Activated T-helper 2 cell treated with anti-CD3 and anti-CD28 coated beads, Interferon-gamma antibody, Interleukin-2, Interleukin-4, amounts not matched to agents 10 μg/mL and 5 μg/mL and 100 μg/mL, durations not matched to agents 14 hours and 24 hours and 36 hours (primary cell): Measurements from ENCODE around the gene ADAM12. TPM values are rescaled to one million over a fixed set of nuclear protein-coding genes. Genes with fewer than 3 reads are reported as not detected.
"Not testable (repeated sequence)": the region's sequence is repeated elsewhere in the genome, so short reads cannot be mapped to it uniquely, and the experiment has no call there.

Experiments used
- DNase-seq: peaks from one replicate; pipeline ENCODE4 v3.0.0; 2021; ENCODE audit warnings: low spot score
- H3K27ac Mint-ChIP-seq: one replicate; pipeline ENCODE4 v1.8.0; 2021; ENCODE audit warnings: mixed read lengths
- H3K27me3 Mint-ChIP-seq: one replicate; pipeline ENCODE4 v1.8.0; 2021; ENCODE audit warnings: low read depth, mixed read lengths
- H3K36me3 Mint-ChIP-seq: one replicate; pipeline ENCODE4 v1.8.0; 2021; ENCODE audit warnings: low read depth, mixed read lengths
- H3K4me1 Mint-ChIP-seq: one replicate; pipeline ENCODE4 v1.8.0; 2021; ENCODE audit warnings: low read depth, mixed read lengths
- H3K4me3 Mint-ChIP-seq: one replicate; pipeline ENCODE4 v1.8.0; 2021; ENCODE audit warnings: low read depth, mild to moderate bottlenecking, moderate library complexity, mixed read lengths
- H3K9me3 Mint-ChIP-seq: one replicate; pipeline ENCODE4 v1.8.0; 2021; ENCODE audit warnings: mixed read lengths
- intact Hi-C: fragments of 100-400 bp; cut with micrococcal nuclease; formaldehyde crosslinking; loops from one replicate; pipeline ENCODE4 v1.15.1; 2023
- total RNA-seq: library from RNA; stranded (reverse); gene quantifications from 2 replicates; pipeline ENCODE4 v1.2.3, GENCODE V29; 2022

Gene ADAM12
- total RNA-seq, 1 donor from 2014 or later: 0.05 TPM

DNA sequence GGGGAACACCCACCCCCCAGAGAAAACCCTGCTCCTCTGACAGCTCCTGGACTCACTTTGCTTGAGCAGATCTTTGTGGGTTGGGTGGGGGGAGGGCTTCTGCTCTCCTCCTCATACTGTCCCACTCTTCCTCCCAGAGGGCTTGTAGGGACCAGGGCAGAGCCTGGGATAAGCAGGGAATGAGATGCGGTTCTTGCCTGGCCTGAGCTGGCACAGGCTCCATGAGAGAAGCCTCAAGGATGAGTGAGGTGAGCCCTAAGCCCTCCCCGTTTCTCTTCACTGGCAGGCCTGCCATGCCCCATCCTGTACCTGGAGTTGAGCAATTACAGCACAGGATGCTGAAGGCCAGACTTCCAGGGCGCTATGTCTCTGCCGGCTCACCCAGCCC is 134.7 kb downstream of the ADAM12 start:
- Mint-ChIP-seq H3K9me3 (peaks cover 30% of the 10 kb centered on the region), H3K4me3 (no peak overlapping the region)

DNA sequence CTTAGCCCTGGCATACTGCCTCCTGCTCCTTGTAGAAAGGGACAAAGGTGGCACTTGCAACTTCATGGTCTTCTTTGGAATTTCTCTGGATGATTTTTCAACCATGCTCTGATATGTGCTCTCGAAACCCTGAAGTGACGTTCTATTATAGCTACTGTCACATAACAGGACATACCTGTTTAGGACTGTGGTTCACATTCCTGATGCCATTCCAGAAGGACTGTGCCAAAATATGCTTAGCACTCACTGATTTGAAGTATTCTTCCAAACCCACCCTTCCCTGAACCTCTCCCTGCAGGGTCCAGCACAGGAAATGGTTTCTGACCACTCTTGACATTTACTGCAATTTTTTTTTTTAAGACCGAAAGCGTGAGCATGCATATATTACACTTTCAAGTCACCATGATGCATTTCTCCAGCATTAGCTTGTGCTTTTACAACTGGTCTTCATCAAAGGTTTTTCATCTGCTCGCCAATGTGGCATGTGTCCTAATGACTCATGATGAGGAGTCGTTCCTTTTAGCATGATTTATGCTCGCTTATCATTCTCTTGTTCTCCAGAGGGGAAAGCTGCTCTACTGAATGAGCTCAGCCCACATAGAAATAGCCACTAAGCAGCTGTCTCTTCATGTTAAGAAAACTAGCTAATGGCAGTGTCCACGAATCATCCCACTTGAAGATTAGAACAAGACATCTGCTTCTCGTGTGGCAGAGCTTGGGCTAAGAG is 135.2 kb downstream of the ADAM12 start:
- Mint-ChIP-seq H3K9me3 (peaks cover 30% of the 10 kb centered on the region), H3K4me1 (no peaks in the 10 kb centered on the region), H3K36me3 (no peaks in the 10 kb centered on the region), H3K27ac (no peak overlapping the region), H3K4me3 (no peak overlapping the region), H3K27me3 (no peaks in the 10 kb centered on the region)
- intact Hi-C loops: no loop called here
- no peak for DNase-seq

More for the DNA sequence above, 134.7 kb downstream of the ADAM12 start:
- Mint-ChIP-seq H3K4me1 (no peaks in the 10 kb centered on the region), H3K27me3 (no peaks in the 10 kb centered on the region), H3K27ac (no peak overlapping the region), H3K36me3 (no peaks in the 10 kb centered on the region)
- no peak for DNase-seq
- intact Hi-C loops: no loop called here

DNA sequence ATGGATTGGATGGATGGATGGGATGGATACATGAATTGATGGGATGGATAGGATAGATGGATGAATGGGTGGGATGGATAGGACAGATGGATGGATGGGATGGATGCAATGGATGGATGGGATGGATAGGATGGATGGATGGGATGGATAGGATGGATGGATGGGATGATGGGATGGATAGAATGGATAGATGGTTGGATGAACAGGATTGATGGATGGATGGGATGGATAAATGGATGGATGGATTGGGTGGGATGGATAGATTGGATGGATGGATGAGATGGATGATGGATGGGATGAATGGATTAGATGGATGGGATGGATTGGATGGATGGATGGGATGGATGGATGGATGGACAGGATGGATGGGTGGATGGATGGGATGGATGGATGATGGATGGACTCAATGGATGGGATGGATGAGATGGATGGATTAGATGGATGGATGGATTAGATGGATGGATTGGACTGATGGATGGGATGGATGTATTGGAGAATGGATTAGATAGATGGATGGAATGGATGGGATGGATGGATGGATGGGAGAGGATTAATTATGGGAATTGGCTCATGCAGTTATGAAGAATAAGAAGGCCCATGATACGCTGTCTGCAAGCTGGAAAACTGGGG is 136.4 kb downstream of the ADAM12 start:
- H3K4me3 Mint-ChIP-seq: no peak overlapping the region
- no peak overlapping the region for H3K27ac Mint-ChIP-seq
- peaks cover 30% of the 10 kb centered on the region for H3K9me3 Mint-ChIP-seq
- H3K4me1 Mint-ChIP-seq: no peaks in the 10 kb centered on the region
- H3K27me3 Mint-ChIP-seq: no peaks in the 10 kb centered on the region
- no peak for DNase-seq
- intact Hi-C loops: no loop called here
- H3K36me3 Mint-ChIP-seq: no peaks in the 10 kb centered on the region

DNA sequence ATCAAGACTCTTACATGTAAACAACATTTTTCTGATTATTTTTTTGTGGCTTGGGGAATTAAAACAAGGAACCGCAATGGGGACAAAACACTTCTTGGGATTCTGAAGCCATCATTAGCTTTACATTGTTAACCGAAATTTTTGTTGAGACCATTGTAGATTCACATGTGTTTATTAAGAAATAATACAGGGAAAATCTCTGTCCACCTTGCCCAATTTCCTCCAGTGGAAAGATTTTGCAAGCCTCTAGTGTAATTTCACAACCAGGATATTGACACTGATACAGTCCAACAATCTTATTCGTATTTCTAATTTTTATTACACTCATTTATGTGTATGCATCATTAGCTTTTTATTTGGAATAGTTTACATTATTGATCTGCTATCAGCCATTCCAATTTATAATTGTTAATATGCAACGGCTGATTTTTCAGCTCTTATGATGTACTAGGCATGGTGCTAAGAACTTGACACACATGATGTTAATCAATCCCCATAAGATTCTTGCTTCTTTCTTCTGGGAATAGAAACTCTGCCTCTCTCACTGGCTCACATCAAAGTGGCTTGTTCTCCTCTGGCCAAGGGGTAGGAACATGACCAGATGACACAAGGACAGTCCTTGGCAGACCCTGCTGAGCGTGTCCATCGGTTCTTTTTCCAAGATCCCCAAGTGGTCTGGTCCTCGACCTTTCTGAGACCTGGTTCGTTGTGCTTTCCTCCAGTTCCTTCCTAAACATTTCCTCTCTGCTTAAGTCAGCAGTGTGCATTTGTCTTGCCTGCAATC is 137.6 kb downstream of the ADAM12 start:
- Mint-ChIP-seq H3K27me3 (no peaks in the 10 kb centered on the region), H3K4me1 (no peaks in the 10 kb centered on the region), H3K36me3 (no peaks in the 10 kb centered on the region), H3K4me3 (no peak overlapping the region), H3K27ac (no peak overlapping the region), H3K9me3 (peaks cover 30% of the 10 kb centered on the region)
- intact Hi-C loops: no loop called here
- DNase-seq: no peak

DNA sequence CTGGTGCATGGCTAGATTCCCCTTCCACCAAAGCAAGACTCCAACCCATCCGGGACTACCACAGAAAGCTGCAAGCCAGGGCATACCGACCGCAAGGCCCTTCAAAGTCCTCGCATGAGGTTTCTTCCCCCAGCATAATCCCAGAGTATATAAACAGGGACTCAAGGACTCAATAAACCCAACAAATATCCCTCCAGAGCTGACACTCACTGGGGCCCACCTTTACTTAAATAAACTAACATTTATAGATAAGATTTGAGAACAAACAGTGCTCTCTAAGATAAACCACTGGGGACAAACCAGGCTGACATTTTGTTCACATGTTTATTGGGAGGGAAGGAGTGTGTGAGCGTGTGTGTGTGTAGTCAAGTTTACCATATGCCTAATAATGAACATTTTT is 138.2 kb downstream of the ADAM12 start:
- H3K27me3 Mint-ChIP-seq: no peaks in the 10 kb centered on the region
- no peak overlapping the region for H3K27ac Mint-ChIP-seq

DNA sequence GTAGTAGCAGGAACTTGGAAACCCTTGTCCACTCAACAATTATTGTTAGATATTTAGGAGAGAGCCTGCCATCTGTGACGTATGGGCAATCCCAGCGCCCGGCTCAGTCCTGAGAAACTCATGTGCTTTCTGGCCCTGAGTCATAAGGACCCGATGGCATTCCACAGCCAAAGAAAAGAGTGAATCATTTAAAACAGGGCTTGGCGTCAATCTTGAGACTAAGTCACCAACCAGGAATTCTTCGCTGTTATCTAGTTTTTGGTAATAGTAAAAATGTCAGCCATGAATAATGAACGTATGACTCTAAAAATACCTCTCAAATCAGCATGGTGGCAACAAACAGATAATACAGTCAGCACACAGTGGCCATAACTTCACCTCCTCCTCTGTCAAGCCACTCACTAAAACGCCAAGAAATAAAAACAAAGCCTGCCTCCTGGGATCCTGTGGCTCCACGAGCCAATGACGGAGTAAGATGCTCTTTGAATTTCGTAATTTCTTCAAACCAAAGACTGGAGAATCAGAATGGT is 140.8 kb downstream of the ADAM12 start:
- Mint-ChIP-seq H3K27me3 (no peaks in the 10 kb centered on the region), H3K27ac (no peak overlapping the region), H3K36me3 (no peaks in the 10 kb centered on the region), H3K4me3 (no peak overlapping the region), H3K4me1 (no peaks in the 10 kb centered on the region), H3K9me3 (peaks cover 16% of the 10 kb centered on the region)
- intact Hi-C loops: no loop called here
- DNase-seq: no peak

More for the DNA sequence above, 138.2 kb downstream of the ADAM12 start:
- no peaks in the 10 kb centered on the region for H3K36me3 Mint-ChIP-seq
- no peak overlapping the region for H3K4me3 Mint-ChIP-seq
- intact Hi-C loops: no loop called here
- H3K4me1 Mint-ChIP-seq: no peaks in the 10 kb centered on the region
- peaks cover 30% of the 10 kb centered on the region for H3K9me3 Mint-ChIP-seq
- no peak for DNase-seq

DNA sequence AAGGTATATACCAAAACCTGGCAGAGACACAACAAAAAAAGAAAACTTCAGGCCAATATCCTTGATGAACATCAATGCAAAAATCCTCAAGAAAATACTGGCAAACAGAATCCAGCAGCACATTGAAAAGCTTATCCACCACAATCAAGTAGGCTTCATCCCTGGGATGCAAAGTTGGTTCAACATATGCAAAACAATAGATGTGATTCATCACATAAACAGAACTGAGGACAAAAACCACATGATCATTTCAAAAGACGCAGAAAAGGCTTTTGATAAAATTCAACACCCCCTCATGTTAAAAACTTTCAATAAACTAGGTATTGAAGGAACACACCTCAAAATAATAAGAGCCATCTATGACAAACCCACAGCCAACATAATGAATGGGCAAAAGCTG is 141.9 kb downstream of the ADAM12 start:
- H3K27me3 Mint-ChIP-seq, H3K4me1 Mint-ChIP-seq, H3K36me3 Mint-ChIP-seq, H3K27ac Mint-ChIP-seq, DNase-seq, H3K4me3 Mint-ChIP-seq, intact Hi-C loops, H3K9me3 Mint-ChIP-seq: not testable (repeated sequence)

DNA sequence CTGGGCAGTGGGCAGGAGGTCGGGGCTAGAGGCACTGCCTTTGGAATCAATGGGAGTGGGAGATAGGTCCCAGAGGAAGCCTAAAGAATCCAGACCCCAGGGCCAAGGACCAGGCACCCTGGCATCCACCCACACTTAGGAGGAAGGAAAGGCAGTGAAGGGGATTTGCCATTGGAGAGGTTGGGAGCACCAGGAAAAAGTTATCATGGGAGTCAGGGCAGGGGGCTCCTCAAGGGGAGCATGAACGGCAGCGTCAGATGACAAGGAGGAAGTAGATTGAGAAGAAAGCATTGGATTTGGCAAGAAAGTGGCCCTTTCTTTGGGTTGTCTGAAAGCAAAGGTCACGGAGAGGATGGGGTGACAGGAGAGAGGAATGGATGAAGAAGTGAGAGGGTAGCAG is 142.8 kb downstream of the ADAM12 start:
- intact Hi-C loops: no loop called here
- H3K27me3 Mint-ChIP-seq: no peaks in the 10 kb centered on the region
- no peak for DNase-seq
- H3K4me3 Mint-ChIP-seq: no peak overlapping the region
- no peaks in the 10 kb centered on the region for H3K4me1 Mint-ChIP-seq
- no peaks in the 10 kb centered on the region for H3K9me3 Mint-ChIP-seq
- no peaks in the 10 kb centered on the region for H3K36me3 Mint-ChIP-seq
- H3K27ac Mint-ChIP-seq: no peak overlapping the region

DNA sequence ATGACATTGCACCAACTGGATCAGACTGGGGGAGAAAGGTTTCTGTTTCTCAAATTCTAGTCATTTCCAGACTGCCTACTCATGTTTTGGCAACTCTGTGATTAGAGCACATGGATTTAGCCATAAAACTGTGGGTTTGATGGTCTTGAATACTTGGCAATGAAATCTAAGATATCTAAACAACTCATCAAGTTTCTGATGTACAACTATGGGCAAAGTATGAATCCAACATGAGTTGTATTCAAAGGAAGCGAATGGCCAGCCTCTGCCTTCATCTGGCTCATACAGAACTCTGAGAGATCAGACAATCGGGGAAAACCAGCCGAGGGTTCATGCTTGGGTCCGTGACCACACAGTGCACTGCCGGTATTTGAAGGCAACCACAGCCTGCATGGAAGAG is 144.3 kb downstream of the ADAM12 start:
- intact Hi-C loops: no loop called here
- Mint-ChIP-seq H3K9me3 (no peaks in the 10 kb centered on the region), H3K4me1 (no peaks in the 10 kb centered on the region), H3K36me3 (no peaks in the 10 kb centered on the region), H3K4me3 (no peak overlapping the region), H3K27me3 (no peaks in the 10 kb centered on the region), H3K27ac (no peak overlapping the region)
- no peak for DNase-seq

DNA sequence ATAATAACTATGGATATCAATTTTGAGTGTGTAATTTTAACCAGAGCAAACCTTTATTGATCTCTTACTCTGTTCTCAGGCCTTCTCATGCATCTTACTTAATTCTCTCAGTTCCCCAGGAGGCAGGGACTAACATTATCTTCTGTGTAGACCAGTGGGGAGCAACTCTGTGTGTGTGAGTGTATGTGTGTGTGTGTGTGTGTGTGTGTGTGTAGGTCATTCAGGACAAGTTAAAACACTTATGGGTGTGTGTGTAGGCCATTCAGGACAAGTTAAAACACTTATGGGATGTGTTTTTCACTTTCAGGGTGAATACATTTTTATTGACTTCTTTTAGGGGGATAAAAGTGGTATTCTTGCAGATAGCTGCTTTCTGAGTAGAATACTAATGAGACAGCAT is 145.0 kb downstream of the ADAM12 start:
- H3K27ac Mint-ChIP-seq: no peak overlapping the region
- H3K9me3 Mint-ChIP-seq: no peaks in the 10 kb centered on the region
- H3K4me1 Mint-ChIP-seq: no peaks in the 10 kb centered on the region
- DNase-seq: no peak
- no peaks in the 10 kb centered on the region for H3K27me3 Mint-ChIP-seq
- no peaks in the 10 kb centered on the region for H3K36me3 Mint-ChIP-seq
- no peak overlapping the region for H3K4me3 Mint-ChIP-seq
- intact Hi-C loops: no loop called here

DNA sequence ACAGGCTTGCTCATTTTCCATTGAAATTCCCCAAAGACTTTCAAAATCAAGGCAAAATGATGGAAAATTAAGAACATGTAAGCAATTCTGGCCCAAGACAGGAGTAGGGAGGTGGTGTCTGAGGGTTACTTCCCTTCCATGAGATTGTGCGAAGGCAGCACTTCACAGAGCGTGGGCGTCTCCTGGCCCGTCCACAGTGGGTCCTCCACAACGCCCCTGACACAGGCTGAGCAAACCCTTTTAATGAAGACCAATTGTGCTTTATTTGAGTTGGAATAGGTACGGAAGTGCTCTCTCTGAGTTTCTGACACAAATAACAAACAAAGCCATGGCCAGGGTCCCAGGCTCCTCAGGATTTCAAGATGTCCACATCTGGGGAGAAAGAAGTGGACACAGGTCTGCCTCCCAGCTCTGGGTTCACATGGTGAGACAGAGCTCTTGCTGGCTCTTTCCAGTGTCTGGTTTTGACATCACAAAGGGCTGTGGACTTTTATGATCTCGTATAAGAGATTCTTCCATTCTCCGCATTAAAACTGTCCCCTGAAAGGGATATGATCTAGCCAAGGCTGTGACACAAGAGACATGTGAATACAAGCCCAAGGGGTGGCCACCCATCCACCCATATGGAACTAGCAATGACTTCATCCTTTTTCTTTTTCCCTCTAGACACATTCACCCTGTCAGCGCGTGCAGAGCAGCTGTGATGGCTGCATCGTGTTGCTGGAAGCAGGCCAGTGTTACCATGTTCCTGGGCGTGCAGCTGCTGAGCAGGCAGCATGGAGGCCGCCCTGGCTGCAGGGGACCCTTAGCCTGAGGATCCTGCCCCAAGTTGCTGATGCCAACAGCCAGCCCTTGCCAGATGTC is 145.6 kb downstream of the ADAM12 start:
- Mint-ChIP-seq H3K36me3 (no peaks in the 10 kb centered on the region), H3K4me3 (no peak overlapping the region), H3K4me1 (no peaks in the 10 kb centered on the region), H3K9me3 (peaks cover under 1% of the 10 kb centered on the region), H3K27ac (no peak overlapping the region), H3K27me3 (no peaks in the 10 kb centered on the region)
- intact Hi-C loops: no loop called here
- no peak for DNase-seq

DNA sequence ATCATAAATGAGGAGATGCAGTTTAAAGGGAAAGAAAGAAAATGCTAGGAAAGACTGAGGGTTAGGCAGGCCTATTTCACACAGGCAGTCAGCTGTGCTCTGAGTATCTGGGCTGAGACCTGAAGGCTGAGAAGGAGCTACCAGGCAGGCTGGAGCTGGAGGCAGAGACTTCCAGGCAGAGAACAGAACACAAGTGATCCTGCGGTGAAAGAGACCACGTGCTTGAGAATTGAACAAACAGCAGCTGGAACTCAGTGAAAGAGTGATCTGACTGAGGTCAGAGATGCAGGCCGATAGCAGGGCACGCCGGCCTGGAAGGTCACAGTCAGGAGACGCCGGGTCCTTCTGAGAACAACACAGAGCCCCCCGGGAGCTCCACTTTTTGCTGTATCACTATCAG is 147.8 kb downstream of the ADAM12 start:
- H3K36me3 Mint-ChIP-seq: no peaks in the 10 kb centered on the region
- no peak for DNase-seq
- intact Hi-C loops: no loop called here
- H3K27ac Mint-ChIP-seq: no peak overlapping the region
- H3K4me1 Mint-ChIP-seq: no peaks in the 10 kb centered on the region
- H3K9me3 Mint-ChIP-seq: peaks cover 16% of the 10 kb centered on the region
- H3K4me3 Mint-ChIP-seq: no peak overlapping the region
- H3K27me3 Mint-ChIP-seq: no peaks in the 10 kb centered on the region
